Upper lobe of right lung (tissue), 1 donor: Measurements from ENCODE around the gene CPM. TPM values are rescaled to one million over a fixed set of nuclear protein-coding genes. Genes with fewer than 3 reads are reported as not detected.

ENCODE experiments used
- ATAC-seq: fragments of 200-7000 bp; cut with Tn5 transposase; one replicate; pipeline ENCODE4 v1.9.1; 2020; ENCODE audit warnings: mild to moderate bottlenecking, moderate library complexity
- DNase-seq: peaks from one replicate; pipeline ENCODE4 v3.0.0-alpha.2; 2020
- H3K27ac ChIP-seq: fragments of 200-600 bp; one replicate; pipeline ENCODE4 v1.8.0; 2022
- H3K27me3 ChIP-seq: fragments of 200-600 bp; one replicate; pipeline ENCODE4 v1.8.0; 2022; ENCODE audit warnings: mild to moderate bottlenecking
- H3K36me3 ChIP-seq: fragments of 200-600 bp; one replicate; pipeline ENCODE4 v1.8.0; 2022
- H3K4me1 ChIP-seq: fragments of 200-600 bp; one replicate; pipeline ENCODE4 v1.8.0; 2022
- H3K4me3 ChIP-seq: fragments of 200-600 bp; one replicate; pipeline ENCODE4 v1.8.0; 2022; ENCODE audit warnings: mild to moderate bottlenecking
- H3K9me3 ChIP-seq: fragments of 200-600 bp; one replicate; pipeline ENCODE4 v1.8.0; 2022
- CTCF ChIP-seq: fragments of 200-600 bp; IDR thresholded peaks from one replicate; pipeline ENCODE4 v1.8.0; 2022; ENCODE audit warnings: antibody characterized with exemption
- intact Hi-C: fragments of 100-400 bp; cut with DNase I; formaldehyde crosslinking; loops from one replicate; pipeline ENCODE4 v1.11.0; 2022
- total RNA-seq: library from RNA; stranded (reverse); fragmentation: NEBNext Ultra II Directional; extraction: Animal tissue kit (Norgen Biotek cat#: 25700); gene quantifications from one replicate; pipeline ENCODE4 v1.2.1, GENCODE V29; 2021
- donor health status: DM: no; HTN: yes; CAD: no; lungs with severe emphysema.

Gene CPM
- total RNA-seq, 1 donor from 2014 or later, result 165 TPM

- no peak for ATAC-seq
- no peaks in the 10 kb centered on the region for H3K27me3 ChIP-seq
- H3K4me1 ChIP-seq, result no peaks in the 10 kb centered on the region
- peaks cover 33% of the 10 kb centered on the region for H3K36me3 ChIP-seq
- no peak for DNase-seq
- no peaks in the 10 kb centered on the region for H3K9me3 ChIP-seq
- H3K4me3 ChIP-seq, result no peak overlapping the region
- TF ChIP-seq CTCF, result no peak
- no peak overlapping the region for H3K27ac ChIP-seq
- intact Hi-C loops, result no loop called here
These were observed 77.9 kb downstream of the CPM start for GRCh38 chr12:68855111-68855510.

- Histone ChIP-seq H3K36me3 (peaks cover 33% of the 10 kb centered on the region), H3K27me3 (no peaks in the 10 kb centered on the region), H3K4me3 (no peak overlapping the region), H3K27ac (no peak overlapping the region), H3K4me1 (no peaks in the 10 kb centered on the region), H3K9me3 (no peaks in the 10 kb centered on the region)
- no peak for DNase-seq
- no peak for ATAC-seq
- no peak for TF ChIP-seq CTCF
- intact Hi-C loops, result no loop called here
These were observed 78.4 kb downstream of the CPM start for GRCh38 chr12:68854554-68854953.

GRCh38 chr12:68854078-68854468 is 78.9 kb downstream of the CPM start:
- ATAC-seq, result no peak
- Histone ChIP-seq H3K36me3 (peaks cover 33% of the 10 kb centered on the region), H3K9me3 (no peaks in the 10 kb centered on the region), H3K27ac (no peak overlapping the region), H3K27me3 (no peaks in the 10 kb centered on the region), H3K4me1 (no peaks in the 10 kb centered on the region), H3K4me3 (no peak overlapping the region)
- TF ChIP-seq CTCF, result no peak
- DNase-seq, result no peak
- intact Hi-C loops, result no loop called here

GRCh38 chr12:68853396-68854077 is 79.4 kb downstream of the CPM start:
- Histone ChIP-seq H3K27ac (no peak overlapping the region), H3K27me3 (no peaks in the 10 kb centered on the region), H3K36me3 (peaks cover 30% of the 10 kb centered on the region), H3K9me3 (no peaks in the 10 kb centered on the region), H3K4me3 (no peak overlapping the region), H3K4me1 (no peaks in the 10 kb centered on the region)
- intact Hi-C loops, result no loop called here
- TF ChIP-seq CTCF, result no peak
- no peak for ATAC-seq
- no peak for DNase-seq

- DNase-seq, result no peak
- H3K36me3 ChIP-seq, result peaks cover 12% of the 10 kb centered on the region
- H3K4me1 ChIP-seq, result no peaks in the 10 kb centered on the region
- no peak for ATAC-seq
- TF ChIP-seq CTCF, result no peak
- H3K4me3 ChIP-seq, result no peak overlapping the region
- no peaks in the 10 kb centered on the region for H3K27me3 ChIP-seq
- H3K9me3 ChIP-seq, result no peaks in the 10 kb centered on the region
- H3K27ac ChIP-seq, result no peak overlapping the region
- intact Hi-C loops, result no loop called here
These were observed 81.2 kb downstream of the CPM start for GRCh38 chr12:68851592-68852306.
